ENCODE data around the gene MIB1.

The MIB1 gene

GRCh38 chr18:21815101-21815500 lies 74.5 kb downstream of the MIB1 start:
- no peak for DNase-seq (ENCODE audit: low read depth)

- DNase-seq (ENCODE audit: low read depth), result no peak
Measured at GRCh38 chr18:21820033-21820810, 79.6 kb downstream of the MIB1 start.

GRCh38 chr18:21820811-21821143 lies 80.2 kb downstream of the MIB1 start:
- no peak for DNase-seq (ENCODE audit: low read depth)

GRCh38 chr18:21823848-21824247 lies 83.3 kb downstream of the MIB1 start:
- DNase-seq (ENCODE audit: low read depth), result no peak

DNA sequence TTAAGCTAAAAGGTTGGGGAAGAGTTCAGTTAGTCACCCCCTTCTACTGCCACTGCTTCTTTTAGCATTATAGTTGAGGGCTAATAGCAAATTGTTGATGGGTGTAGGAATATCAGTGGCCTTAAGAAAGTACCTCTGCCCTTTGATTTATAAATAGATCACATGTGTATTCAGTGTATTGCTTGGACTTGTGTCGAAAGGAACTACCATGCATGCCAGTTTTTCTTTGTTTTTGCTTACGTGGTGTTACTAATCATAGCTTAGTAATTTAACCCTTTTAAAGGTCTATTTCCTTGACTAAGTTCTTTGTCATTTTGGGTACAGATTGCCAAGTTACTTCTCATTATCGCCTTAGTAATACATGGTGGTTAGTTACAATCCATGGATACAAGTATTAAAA lies 85.6 kb downstream of the MIB1 start:
- no peak for DNase-seq (ENCODE audit: low read depth)

DNA sequence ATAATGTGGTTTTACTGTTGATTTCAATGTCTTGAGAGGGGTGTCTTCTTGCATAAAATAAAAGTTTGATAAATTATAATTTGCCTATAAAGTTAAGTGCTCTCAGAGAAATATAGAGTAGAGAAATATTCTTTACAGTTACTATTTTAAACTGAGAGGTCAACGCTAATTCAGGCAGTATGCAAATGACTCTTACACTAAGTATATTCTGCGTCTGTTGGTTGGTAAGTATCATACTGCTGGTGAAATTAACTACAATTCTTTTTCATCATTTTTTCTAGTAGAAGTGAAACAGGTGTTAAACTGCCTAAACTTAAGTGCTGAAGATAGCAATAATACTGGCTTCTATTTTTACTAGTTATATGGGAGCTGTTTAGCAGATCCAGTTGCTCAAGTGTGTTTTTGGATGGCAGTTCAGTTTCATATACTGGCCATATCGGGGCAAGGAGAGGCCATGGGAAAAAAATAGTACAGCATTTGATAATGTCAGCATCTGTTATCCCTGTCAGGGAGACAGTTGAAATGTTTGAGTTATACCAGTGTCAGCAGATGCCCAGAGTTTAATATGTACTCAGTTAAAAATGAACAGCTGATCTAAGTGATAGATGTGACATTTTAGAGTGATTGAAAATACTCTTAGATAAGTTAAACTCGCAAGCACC lies 86.2 kb downstream of the MIB1 start:
- no peak for DNase-seq (ENCODE audit: low read depth)

DNA sequence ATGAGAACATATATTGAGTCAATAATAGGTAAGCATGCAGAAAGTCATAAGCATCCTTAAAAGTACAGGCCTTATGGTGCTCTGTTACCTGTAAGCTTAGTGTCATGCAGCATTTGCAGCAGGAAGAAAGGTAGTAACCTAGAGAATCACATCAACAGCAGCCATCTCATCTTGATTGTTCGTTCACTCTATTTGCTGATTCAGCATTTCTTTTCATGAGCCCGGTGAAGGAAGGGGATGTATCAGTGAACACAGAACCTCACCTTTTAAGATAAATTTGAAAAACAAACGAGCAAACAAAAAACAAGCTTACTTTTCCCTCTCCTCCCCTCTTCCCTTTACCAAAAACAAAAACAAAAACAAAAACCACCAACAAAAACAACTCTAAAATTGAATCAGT lies 89.9 kb downstream of the MIB1 start:
- DNase-seq (ENCODE audit: low read depth), result no peak

DNA sequence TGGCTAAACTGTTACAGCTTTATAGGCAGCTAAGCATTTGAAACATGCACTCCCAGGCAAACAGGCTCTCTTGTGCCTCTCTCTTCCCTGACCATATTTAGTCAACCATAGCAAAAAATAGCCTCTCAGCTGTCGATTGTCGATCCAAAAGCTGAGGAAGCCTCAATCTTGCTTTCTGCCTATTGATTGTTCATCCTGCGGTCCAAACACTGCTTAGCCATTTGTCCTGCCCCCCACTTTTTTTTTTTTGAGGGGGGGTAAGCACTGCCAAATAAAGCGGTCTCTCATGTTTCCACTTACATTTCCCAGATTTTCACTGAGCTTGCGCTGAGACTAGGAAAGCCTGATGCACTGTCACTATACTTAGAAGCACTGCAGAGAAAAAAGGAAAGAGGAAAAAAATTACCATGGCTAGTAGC lies 90.8 kb downstream of the MIB1 start:
- no peak for DNase-seq (ENCODE audit: low read depth)

DNA sequence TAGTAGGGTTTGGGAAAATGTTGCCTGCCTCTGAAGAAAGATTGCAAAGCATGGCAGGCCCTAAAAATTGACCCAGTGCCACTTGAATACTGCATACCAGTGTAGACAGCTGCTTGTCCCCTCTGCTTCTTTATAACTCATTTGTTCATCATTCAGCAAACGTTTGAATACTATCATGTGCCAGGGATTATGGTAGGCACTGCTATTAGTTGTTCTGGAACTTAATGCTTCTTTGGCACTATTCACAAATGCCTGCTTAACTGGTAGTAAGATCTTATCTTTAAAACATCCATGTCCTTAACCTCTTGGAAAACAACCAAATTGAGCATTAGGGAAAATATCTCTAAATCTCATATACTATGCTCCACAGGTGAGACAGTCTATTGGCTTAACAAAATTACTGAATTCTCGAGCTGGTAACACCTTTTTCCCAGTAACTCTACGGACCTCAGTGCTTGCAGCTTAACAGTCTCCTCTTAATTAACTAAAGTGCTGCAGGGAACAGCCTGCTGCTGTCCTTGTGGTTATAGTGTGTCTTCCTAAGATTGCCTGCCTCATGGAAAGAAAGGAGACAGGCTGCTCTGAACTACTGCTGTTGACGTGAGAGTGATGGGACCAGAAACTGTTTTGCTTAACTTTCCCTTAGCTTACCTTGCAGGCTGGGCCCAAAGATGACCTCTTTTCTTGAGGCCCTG lies 93.2 kb downstream of the MIB1 start:
- DNase-seq (ENCODE audit: low read depth), result no peak

DNA sequence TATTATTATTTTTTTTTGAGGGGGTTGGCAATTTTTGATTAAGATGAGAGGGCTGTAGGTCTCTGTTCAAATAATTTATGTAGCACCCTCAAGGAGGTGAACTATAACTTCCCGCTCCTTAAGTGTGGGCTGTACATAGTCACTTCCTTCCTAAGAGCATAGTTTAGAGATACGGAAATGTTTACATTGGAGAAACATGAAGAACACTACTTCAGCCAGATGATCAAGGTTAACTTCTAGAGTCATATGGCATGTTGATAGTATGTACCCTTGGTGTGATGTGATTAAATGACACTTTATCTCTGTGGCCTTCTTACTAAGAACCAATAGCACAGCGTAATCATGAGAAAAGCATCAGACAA lies 93.7 kb downstream of the MIB1 start:
- DNase-seq (ENCODE audit: low read depth), result no peak

DNA sequence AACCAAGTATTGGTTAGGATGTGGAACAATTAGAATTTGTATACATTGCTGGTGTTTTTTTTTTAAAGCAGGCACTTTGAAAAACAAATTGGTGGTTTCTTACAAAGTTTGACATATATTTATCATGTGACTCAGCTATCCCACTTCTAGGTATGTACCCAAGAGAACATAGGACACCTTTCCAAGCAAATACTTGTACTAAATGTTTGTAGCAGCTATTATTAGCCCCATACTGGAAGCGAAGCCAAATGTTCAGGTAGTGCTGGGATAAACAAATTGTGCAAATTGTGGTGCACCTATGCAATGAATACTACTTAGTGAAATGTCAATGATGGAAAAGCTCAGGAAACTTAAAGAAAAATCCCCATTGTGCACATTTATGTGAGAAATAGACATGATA lies 101.0 kb downstream of the MIB1 start:
- no peak for DNase-seq (ENCODE audit: low read depth)

DNA sequence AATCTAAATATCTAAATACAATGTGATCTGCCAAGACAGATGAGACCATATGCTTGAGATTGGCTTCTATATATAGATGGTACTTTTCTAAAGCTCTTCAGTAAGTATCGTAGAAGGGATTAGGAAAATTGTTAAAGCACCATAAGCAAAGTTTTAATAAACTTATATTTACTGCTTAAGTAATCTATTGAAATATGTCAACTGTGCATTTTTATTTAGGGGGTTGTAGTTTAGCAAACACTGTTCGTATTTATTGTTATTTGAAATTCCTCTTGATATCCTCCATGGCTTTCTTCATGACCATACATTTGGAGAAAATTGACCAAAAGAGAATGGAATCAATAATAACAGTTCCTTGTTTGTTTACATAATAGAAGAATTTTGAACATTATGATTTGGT lies 102.7 kb downstream of the MIB1 start:
- DNase-seq (ENCODE audit: low read depth), result no peak

DNA sequence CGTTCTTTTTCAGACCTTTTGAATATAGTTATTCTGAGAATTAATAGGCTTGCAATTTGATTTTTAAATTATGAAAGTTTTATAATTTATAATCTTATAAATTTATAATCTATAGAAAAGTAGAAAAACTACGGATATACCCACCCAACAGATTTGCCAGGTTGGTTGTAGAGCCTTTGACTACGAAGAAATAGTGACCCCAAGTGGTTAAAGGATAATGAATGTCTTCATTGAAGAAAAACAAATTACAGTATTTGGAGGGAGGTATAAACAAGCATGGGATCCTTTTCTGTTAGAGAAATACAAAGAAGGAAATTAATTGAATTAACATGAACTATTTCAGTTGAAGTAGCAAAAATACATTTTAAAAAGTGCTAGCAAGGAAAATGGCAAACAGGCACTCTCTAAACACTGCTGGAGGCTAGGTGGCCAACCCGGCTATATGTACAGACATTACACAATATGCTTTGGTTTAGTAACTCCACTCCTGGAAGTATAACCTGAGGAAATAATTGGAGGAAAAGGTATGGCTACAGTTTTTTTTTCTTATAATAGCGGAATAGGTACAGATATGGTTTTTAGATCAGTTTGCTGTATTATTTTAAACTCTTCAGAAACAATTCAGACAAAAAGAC lies 110.9 kb downstream of the MIB1 start:
- no peak for DNase-seq (ENCODE audit: low read depth)

- no peak for DNase-seq (ENCODE audit: low read depth)
Measured at GRCh38 chr18:21853016-21853415, 112.4 kb downstream of the MIB1 start.

- no peak for DNase-seq (ENCODE audit: low read depth)
Measured at GRCh38 chr18:21853775-21854552, 113.4 kb downstream of the MIB1 start.

DNA sequence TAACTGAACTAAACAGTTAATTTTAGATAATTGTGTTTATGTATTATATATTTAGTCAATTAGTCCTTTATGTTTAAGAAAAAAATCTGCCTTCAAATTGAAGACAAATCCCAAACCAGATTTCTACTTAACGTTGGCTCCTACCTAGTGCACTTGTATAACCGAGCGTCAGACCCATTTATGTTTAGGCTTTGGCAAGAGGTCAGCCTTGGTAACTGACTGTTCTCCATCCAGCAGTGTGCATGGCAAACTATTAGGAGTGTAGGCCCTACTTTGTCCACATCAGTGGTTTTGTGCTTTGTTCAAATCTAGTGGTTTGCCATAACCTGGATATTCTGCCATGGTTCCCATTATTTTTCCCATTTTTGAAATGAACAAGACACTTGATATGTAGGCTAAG lies 114.8 kb downstream of the MIB1 start:
- DNase-seq (ENCODE audit: low read depth), result no peak

GRCh38 chr18:21857871-21858270 lies 117.3 kb downstream of the MIB1 start:
- no peak for DNase-seq (ENCODE audit: low read depth)

- no peak for DNase-seq (ENCODE audit: low read depth)
Measured at GRCh38 chr18:21858544-21858943, 118.0 kb downstream of the MIB1 start.

DNA sequence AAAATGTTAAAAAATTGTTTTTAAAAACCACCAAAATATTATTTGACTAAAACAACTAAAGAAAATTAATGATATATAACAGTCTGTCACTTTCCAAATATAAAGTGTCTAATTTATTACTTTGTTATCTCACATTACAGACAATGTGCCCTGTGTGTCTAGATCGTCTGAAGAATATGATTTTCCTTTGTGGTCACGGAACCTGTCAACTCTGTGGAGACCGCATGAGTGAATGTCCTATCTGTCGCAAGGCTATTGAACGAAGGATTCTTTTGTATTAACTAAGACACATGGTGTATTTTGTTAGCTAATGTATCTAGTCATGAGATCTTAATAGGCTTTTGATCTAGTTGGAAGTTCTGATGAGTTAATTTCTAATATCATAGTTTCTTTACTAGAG lies 123.8 kb downstream of the MIB1 start:
- no peak for DNase-seq (ENCODE audit: low read depth)

DNA sequence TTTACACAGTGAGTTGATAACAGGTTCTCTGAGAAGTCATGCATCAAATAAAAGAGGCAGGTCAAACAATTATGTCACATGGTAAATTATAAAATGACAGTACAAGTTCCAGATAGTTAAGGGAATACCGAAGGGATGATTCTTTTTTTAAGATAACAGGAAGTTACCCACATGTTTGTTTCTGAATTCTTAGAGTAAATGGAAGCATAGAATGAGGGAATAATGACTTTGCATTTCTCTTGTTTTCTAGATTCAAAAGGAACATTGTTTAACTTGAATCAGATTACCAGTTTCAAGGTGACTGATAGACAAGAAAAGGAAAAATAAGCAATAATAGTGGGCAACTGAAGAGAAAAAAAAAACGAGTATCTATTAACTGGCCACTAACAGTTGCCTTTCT lies 124.5 kb downstream of the MIB1 start:
- no peak for DNase-seq (ENCODE audit: low read depth)

GRCh38 chr18:21868770-21869169 lies 128.2 kb downstream of the MIB1 start:
- DNase-seq (ENCODE audit: low read depth), result no peak

DNA sequence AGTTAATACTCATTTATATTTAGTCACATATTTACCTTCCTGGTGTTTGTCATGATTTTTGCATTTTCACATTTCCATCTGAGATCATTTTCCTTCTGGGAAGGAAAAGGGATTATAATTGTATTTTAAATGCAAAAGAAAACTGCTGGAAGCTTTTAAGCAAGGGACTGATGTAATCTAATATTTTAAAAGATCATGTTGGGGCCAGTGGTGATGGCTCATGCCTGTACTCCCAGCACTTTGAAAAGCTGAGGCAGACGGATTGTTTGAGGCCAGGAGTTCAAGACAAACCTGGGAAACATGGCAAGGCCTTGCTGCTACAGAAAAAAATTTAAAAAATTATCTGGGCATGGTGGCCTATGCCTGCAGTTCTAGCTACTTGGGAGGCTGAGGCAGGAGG lies 149.0 kb downstream of the MIB1 start:
- no peak for DNase-seq (ENCODE audit: low read depth)

Measured in HS-27A (cell line).